ENCODE results near the gene DCAF12. TPM values are rescaled to one million over a fixed set of nuclear protein-coding genes. Genes with fewer than 3 reads are reported as not detected.

DCAF12 gene
- polyA plus RNA-seq, 1 of the 3 experiments (the other 2 are of a cell fraction) = 20.8 TPM

DNA sequence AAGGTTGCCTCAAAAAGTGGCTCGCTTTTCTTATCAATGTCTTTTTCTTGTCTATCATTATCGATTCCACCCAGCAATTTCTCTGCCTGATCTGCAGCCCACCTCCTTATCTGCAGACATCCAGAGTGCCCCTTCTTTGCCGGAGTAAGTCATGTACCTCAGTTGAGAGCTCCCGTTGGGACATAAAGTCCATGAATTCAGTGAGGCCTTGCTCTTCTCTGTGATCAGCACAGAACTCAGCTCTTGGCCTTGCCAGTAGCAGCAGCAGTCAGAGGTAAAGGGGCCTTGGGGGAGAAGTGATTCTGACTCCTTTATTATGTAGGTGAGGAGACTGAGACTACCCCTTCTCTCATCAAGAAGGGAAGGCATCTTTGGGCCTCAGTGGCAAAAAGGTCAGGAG, 24.9 kb upstream of the DCAF12 start:
- POLR2A ChIA-PET = no interaction called here
- no peaks in the 10 kb centered on the region for H3F3A ChIP-seq (replicated peaks; ENCODE audit: insufficient read depth)
- no peaks in the 10 kb centered on the region for H3K79me2 ChIP-seq (ENCODE audit: insufficient read depth)
- no peak overlapping the region for H3K4me3 ChIP-seq (ENCODE audit: low read depth in 2 of 2, low read length in 1 of 2)
- no peaks in the 10 kb centered on the region for H3K9me2 ChIP-seq
- H3K27me3 ChIP-seq (ENCODE audit: insufficient read depth) = no peaks in the 10 kb centered on the region
- no peak overlapping the region for H2AFZ ChIP-seq (ENCODE audit: low read depth)
- WGBS (ENCODE audit: low lambda C conversion rate) = 90% methylated on average over 4 of the region's 4 CpGs
- no peak for TF ChIP-seq RCOR1 (IDR thresholded peaks at IDR 0.05; ENCODE audit: low read length)
- no peak for TF ChIP-seq RAD21 (IDR thresholded peaks at IDR 0.05; ENCODE audit: low read length)
- TF ChIP-seq RXRA (IDR thresholded peaks at IDR 0.05; ENCODE audit: borderline replicate concordance, low read depth) = no peak
- TF ChIP-seq, protein P1, sequence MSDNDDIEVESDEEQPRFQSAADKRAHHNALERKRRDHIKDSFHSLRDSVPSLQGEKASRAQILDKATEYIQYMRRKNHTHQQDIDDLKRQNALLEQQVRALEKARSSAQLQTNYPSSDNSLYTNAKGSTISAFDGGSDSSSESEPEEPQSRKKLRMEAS (IDR thresholded peaks at IDR 0.05; ENCODE audit: low read depth) = no peak
- TF ChIP-seq SMC3 (IDR thresholded peaks at IDR 0.05; ENCODE audit: low read depth, low read length) = no peak
- TF ChIP-seq, protein P2, sequence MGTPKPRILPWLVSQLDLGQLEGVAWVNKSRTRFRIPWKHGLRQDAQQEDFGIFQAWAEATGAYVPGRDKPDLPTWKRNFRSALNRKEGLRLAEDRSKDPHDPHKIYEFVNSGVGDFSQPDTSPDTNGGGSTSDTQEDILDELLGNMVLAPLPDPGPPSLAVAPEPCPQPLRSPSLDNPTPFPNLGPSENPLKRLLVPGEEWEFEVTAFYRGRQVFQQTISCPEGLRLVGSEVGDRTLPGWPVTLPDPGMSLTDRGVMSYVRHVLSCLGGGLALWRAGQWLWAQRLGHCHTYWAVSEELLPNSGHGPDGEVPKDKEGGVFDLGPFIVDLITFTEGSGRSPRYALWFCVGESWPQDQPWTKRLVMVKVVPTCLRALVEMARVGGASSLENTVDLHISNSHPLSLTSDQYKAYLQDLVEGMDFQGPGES (IDR thresholded peaks at IDR 0.05; ENCODE audit: low read depth, low read length) = no peak
- TF ChIP-seq MXI1 (IDR thresholded peaks at IDR 0.05; ENCODE audit: low read depth, low read length) = no peak
- no peak for TF ChIP-seq TCF12 (IDR thresholded peaks at IDR 0.05)
- no peak for TF ChIP-seq JUND (IDR thresholded peaks at IDR 0.05)
- no peak for TF ChIP-seq YY1 (IDR thresholded peaks at IDR 0.05; ENCODE audit: low read depth)
- TF ChIP-seq, protein P3, sequence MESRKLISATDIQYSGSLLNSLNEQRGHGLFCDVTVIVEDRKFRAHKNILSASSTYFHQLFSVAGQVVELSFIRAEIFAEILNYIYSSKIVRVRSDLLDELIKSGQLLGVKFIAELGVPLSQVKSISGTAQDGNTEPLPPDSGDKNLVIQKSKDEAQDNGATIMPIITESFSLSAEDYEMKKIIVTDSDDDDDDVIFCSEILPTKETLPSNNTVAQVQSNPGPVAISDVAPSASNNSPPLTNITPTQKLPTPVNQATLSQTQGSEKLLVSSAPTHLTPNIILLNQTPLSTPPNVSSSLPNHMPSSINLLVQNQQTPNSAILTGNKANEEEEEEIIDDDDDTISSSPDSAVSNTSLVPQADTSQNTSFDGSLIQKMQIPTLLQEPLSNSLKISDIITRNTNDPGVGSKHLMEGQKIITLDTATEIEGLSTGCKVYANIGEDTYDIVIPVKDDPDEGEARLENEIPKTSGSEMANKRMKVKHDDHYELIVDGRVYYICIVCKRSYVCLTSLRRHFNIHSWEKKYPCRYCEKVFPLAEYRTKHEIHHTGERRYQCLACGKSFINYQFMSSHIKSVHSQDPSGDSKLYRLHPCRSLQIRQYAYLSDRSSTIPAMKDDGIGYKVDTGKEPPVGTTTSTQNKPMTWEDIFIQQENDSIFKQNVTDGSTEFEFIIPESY (IDR thresholded peaks at IDR 0.05; ENCODE audit: borderline replicate concordance, low read depth) = no peak
- TF ChIP-seq, protein P4, sequence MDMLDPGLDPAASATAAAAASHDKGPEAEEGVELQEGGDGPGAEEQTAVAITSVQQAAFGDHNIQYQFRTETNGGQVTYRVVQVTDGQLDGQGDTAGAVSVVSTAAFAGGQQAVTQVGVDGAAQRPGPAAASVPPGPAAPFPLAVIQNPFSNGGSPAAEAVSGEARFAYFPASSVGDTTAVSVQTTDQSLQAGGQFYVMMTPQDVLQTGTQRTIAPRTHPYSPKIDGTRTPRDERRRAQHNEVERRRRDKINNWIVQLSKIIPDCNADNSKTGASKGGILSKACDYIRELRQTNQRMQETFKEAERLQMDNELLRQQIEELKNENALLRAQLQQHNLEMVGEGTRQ (IDR thresholded peaks at IDR 0.05; ENCODE audit: borderline replicate concordance, low read depth, low read length) = no peak
- TF ChIP-seq, protein P5, sequence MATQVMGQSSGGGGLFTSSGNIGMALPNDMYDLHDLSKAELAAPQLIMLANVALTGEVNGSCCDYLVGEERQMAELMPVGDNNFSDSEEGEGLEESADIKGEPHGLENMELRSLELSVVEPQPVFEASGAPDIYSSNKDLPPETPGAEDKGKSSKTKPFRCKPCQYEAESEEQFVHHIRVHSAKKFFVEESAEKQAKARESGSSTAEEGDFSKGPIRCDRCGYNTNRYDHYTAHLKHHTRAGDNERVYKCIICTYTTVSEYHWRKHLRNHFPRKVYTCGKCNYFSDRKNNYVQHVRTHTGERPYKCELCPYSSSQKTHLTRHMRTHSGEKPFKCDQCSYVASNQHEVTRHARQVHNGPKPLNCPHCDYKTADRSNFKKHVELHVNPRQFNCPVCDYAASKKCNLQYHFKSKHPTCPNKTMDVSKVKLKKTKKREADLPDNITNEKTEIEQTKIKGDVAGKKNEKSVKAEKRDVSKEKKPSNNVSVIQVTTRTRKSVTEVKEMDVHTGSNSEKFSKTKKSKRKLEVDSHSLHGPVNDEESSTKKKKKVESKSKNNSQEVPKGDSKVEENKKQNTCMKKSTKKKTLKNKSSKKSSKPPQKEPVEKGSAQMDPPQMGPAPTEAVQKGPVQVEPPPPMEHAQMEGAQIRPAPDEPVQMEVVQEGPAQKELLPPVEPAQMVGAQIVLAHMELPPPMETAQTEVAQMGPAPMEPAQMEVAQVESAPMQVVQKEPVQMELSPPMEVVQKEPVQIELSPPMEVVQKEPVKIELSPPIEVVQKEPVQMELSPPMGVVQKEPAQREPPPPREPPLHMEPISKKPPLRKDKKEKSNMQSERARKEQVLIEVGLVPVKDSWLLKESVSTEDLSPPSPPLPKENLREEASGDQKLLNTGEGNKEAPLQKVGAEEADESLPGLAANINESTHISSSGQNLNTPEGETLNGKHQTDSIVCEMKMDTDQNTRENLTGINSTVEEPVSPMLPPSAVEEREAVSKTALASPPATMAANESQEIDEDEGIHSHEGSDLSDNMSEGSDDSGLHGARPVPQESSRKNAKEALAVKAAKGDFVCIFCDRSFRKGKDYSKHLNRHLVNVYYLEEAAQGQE (IDR thresholded peaks at IDR 0.05; ENCODE audit: low read depth, low read length) = no peak
- no peak for TF ChIP-seq GABPA (IDR thresholded peaks at IDR 0.05; ENCODE audit: low read depth)
- TF ChIP-seq FOXJ3 (CRISPR knock-in tag; IDR thresholded peaks at IDR 0.05) = no peak
- no peak for DNase-seq
- CTCF ChIA-PET = interaction anchor here (1.0 kb wide), 1 partner anchor 77 kb away, joined by 6 read pairs; no protein-coding TSS in a partner anchor
- H3K9ac ChIP-seq = no peak overlapping the region
- no peak overlapping the region for H3K27ac ChIP-seq (ENCODE audit: low read depth in 2 of 2, low read length in 1 of 2)
- H3K36me3 ChIP-seq (replicated peaks in 1 of 2; ENCODE audit: control insufficient read depth in 1 of 2, insufficient read depth in 2 of 2, low read length in 1 of 2) = no peaks in the 10 kb centered on the region
- no peaks in the 10 kb centered on the region for H3K9me3 ChIP-seq
- no peak overlapping the region for H3K4me2 ChIP-seq
- H3K4me1 ChIP-seq (ENCODE audit: control insufficient read depth in 1 of 2, insufficient read depth in 2 of 2, low read depth in 1 of 2, low read length in 1 of 2) = no peaks in the 10 kb centered on the region
- no peaks in the 10 kb centered on the region for H4K20me1 ChIP-seq (ENCODE audit: insufficient read depth)

All from SK-N-SH (cell line).